Measurements from ENCODE around the gene FOXP1. TPM values are rescaled to one million over a fixed set of nuclear protein-coding genes. Genes with fewer than 3 reads are reported as not detected.

FOXP1 gene
- total RNA-seq, 1 experiment from 2014 or later: 58.4 TPM

DNA sequence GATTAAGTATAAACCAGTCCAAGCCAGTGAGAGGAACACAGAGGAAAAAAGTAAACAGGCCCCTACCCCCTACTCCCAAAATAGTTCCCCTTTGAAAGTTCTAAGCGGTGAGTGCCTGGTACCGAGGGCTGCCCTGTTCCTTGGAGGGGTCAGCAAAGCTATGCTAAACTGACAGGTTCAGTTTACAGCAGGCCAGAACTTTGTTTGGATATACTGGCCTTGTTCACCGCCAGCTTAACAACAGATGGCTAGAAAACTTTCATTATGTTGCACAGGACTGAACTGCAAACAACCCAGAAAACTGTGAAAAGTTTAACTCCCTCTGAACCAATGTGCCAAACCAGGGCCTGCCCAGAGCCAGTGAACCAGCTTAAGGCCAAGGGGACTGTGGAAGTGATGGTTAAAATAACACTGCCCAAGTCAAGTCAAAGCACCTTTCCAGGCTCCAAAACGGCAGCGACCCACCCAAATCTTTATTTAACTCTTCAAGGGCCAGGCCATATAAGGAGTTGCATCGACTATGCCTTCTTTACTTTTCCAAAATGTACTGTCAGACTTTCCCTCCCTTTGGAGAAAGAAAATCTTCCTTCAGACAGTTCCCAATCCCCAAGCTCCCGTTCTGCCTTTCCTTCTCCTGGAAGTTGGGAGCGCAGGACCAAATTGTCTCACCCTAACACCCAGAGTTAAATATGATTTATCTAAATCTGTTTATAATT lies 448.0 kb downstream of the FOXP1 start:
- ChIA-PET CTCF (no interaction called here), POLR2A (ENCODE audit: low non-redundant PET) (no interaction called here)
- Histone ChIP-seq H3K9me3 (ENCODE audit: low read depth, low read length, poor library complexity, severe bottlenecking) (no peaks in the 10 kb centered on the region), H3K36me3 (ENCODE audit: insufficient read depth, low read length, poor library complexity, severe bottlenecking) (no peaks in the 10 kb centered on the region), H3K27me3 (replicated peaks; ENCODE audit: insufficient read depth, low read depth, low read length, poor library complexity) (no peaks in the 10 kb centered on the region), H3K4me3 (ENCODE audit: low read depth, low read length, poor library complexity, severe bottlenecking) (no peak overlapping the region), H3K4me1 (ENCODE audit: insufficient read depth, low read length, poor library complexity, severe bottlenecking) (peaks cover 31% of the 10 kb centered on the region), H3K27ac (ENCODE audit: low read depth, low read length, poor library complexity, severe bottlenecking) (no peak overlapping the region)
- DNase-seq (ENCODE audit: low spot score): no peak
- no TSS peak for BruUV-seq (replicated peaks)
- intact Hi-C loops (cut with micrococcal nuclease; ENCODE audit: unreplicated experiment): no loop called here
- TF ChIP-seq CTCF (conservative IDR thresholded peaks at IDR 0.05; ENCODE audit: low read depth, low read length): no peak
- no peak for TF ChIP-seq EZH2 (IDR thresholded peaks at IDR 0.05; ENCODE audit: borderline replicate concordance, low read depth, low read length, poor library complexity, severe bottlenecking)

DNA sequence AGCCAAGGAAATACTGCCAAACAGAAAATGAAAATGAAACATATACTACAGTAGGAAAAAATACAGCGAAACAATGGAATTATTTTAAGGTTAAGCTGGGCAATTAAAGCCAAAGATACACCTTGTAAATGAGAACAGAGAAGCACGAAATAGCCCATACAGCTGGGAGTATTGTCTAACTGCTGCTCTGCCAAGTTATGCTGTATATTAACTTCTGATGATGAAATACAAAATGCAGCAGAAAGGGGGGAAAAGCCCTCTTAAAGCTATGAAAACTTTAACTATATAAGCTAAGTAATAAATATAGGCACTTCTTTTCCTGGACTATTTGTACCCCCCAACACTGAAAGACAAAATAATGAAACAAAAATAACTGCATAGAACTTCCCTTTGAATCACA lies 449.0 kb downstream of the FOXP1 start:
- Histone ChIP-seq H3K27ac (ENCODE audit: low read depth, low read length, poor library complexity, severe bottlenecking) (no peak overlapping the region), H3K4me1 (ENCODE audit: insufficient read depth, low read length, poor library complexity, severe bottlenecking) (peaks cover 31% of the 10 kb centered on the region), H3K27me3 (replicated peaks; ENCODE audit: insufficient read depth, low read depth, low read length, poor library complexity) (no peaks in the 10 kb centered on the region), H3K4me3 (ENCODE audit: low read depth, low read length, poor library complexity, severe bottlenecking) (no peak overlapping the region), H3K9me3 (ENCODE audit: low read depth, low read length, poor library complexity, severe bottlenecking) (no peaks in the 10 kb centered on the region), H3K36me3 (ENCODE audit: insufficient read depth, low read length, poor library complexity, severe bottlenecking) (no peaks in the 10 kb centered on the region)
- TF ChIP-seq CTCF (conservative IDR thresholded peaks at IDR 0.05; ENCODE audit: low read depth, low read length) (no peak), EZH2 (IDR thresholded peaks at IDR 0.05; ENCODE audit: borderline replicate concordance, low read depth, low read length, poor library complexity, severe bottlenecking) (no peak)
- POLR2A ChIA-PET (ENCODE audit: low non-redundant PET): no interaction called here
- intact Hi-C loops (cut with micrococcal nuclease; ENCODE audit: unreplicated experiment): no loop called here
- CTCF ChIA-PET: no interaction called here
- no peak for DNase-seq (ENCODE audit: low spot score)
- BruUV-seq (replicated peaks): no TSS peak

GRCh38 chr3:71133865-71134264 lies 449.7 kb downstream of the FOXP1 start:
- Histone ChIP-seq H3K4me1 (ENCODE audit: insufficient read depth, low read length, poor library complexity, severe bottlenecking) (peaks cover 32% of the 10 kb centered on the region), H3K27ac (ENCODE audit: low read depth, low read length, poor library complexity, severe bottlenecking) (no peak overlapping the region), H3K27me3 (replicated peaks; ENCODE audit: insufficient read depth, low read depth, low read length, poor library complexity) (no peaks in the 10 kb centered on the region), H3K36me3 (ENCODE audit: insufficient read depth, low read length, poor library complexity, severe bottlenecking) (no peaks in the 10 kb centered on the region), H3K9me3 (ENCODE audit: low read depth, low read length, poor library complexity, severe bottlenecking) (no peaks in the 10 kb centered on the region), H3K4me3 (ENCODE audit: low read depth, low read length, poor library complexity, severe bottlenecking) (no peak overlapping the region)
- DNase-seq (ENCODE audit: low spot score): no peak
- ChIA-PET POLR2A (ENCODE audit: low non-redundant PET) (no interaction called here), CTCF (no interaction called here)
- intact Hi-C loops (cut with micrococcal nuclease; ENCODE audit: unreplicated experiment): no loop called here
- TF ChIP-seq CTCF (conservative IDR thresholded peaks at IDR 0.05; ENCODE audit: low read depth, low read length): no peak
- no peak for TF ChIP-seq EZH2 (IDR thresholded peaks at IDR 0.05; ENCODE audit: borderline replicate concordance, low read depth, low read length, poor library complexity, severe bottlenecking)
- no TSS peak for BruUV-seq (replicated peaks)
